Left colon (tissue), 2 donors: Measurements from ENCODE around the gene KCNC4. TPM values are rescaled to one million over a fixed set of nuclear protein-coding genes. Genes with fewer than 3 reads are reported as not detected.

Experiments
- ATAC-seq: fragments of 200-7000 bp; cut with Tn5 transposase; one replicate; pipeline ENCODE4 v1.9.1; 2020; ENCODE audit warnings: mild to moderate bottlenecking, moderate library complexity
- DNase-seq, 2 donors: peaks; one replicate each; pipeline ENCODE4 v3.0.0-alpha.2; 2020
- intact Hi-C, 2 donors: fragments of 100-400 bp; cut with DNase I in 1 of 2; cut with micrococcal nuclease in 1 of 2; formaldehyde crosslinking; loops; one replicate each; pipeline versions ENCODE4 v1.11.2 to v1.14.0; 2022; cut with DNase I, micrococcal nuclease
- total RNA-seq, 2 donors: library from RNA; stranded (reverse); fragmentation: NEBNext Ultra II Directional; extraction: Animal tissue kit (Norgen Biotek cat#: 25700); gene quantifications; one replicate each; pipeline ENCODE4 v1.2.1, GENCODE V29; 2021
- donor health status: DM: no; HTN: no; CAD: no.
- donor health status: DM: yes; HTN: yes; CAD: no.

The KCNC4 gene
- total RNA-seq, 2 donors from 2014 or later = 7.0 to 8.1 TPM

GRCh38 chr1:110223581-110223980, 13.5 kb downstream of the KCNC4 start:
- ATAC-seq = no peak
- intact Hi-C loops = no loop called here
- no peak for DNase-seq

DNA sequence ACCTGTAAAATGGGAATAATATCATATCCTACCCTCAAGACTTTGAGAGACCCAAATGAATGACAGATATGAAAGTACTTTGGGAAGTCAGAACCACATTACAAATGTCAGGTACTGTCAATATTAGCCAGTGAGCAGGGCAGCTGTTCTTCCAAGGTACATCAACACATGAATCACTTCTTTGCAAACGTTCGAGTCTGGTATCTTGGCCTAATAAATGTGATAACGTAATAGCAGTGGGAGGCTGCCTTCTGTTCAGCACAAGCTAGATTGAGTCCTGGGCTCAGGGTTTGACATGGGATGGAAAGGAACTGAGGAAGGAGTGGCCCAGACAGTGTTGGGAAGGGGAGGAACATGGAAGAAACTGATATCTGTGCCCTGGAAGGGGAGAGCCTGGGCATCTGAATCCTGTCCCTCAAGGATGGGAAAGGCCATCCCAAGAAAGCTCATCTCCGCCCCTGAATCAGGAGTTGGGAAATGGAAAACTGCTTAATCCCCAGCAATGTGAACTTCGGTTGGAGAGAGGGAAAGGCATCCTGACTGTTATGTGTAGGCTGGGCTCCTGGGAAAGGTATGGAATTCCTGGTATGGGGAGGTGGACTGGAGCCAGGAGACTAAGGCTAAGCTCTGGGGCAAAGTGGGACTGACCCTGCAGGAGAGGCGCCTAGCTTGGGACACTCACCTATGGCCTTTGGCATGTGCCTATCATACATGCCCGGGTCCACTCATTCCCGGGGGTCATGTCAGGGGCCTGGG, 14.3 kb downstream of the KCNC4 start:
- DNase-seq (no peak), ATAC-seq (no peak)
- intact Hi-C loops = no loop called here

GRCh38 chr1:110225212-110225611, 15.1 kb downstream of the KCNC4 start:
- no peak for DNase-seq
- intact Hi-C loops = no loop called here
- peak; percentile 83 for ATAC-seq

- no peak for ATAC-seq
- no peak for DNase-seq
- intact Hi-C loops = no loop called here
These were observed 15.8 kb downstream of the KCNC4 start for GRCh38 chr1:110225756-110226404.

- DNase-seq (no peak), ATAC-seq (no peak)
- intact Hi-C loops = no loop called here
These were observed 17.7 kb downstream of the KCNC4 start for GRCh38 chr1:110227774-110228173.

- intact Hi-C loops = no loop called here
- no peak for DNase-seq
- no peak for ATAC-seq
These were observed 18.3 kb downstream of the KCNC4 start for GRCh38 chr1:110228381-110228780.

DNA sequence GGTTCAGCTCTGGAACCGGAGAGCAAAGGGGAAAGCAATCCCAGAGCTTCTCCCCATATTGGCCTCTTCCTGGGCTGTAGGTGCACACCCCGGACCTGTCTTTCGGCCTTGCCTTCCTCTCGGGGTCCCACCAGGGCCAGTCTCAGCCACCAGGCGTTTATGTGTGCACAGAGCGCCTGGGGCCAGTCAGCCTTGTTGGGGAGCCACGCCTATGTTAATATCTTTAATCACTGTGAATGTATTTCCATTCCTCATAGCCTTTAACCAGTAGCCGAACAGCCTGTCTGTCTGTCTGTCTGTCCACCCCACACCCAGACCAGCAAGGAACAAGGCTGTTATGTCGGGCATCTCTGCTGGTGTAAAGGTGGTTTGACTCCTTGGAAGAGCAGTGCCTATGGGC, 18.8 kb downstream of the KCNC4 start:
- ATAC-seq (no peak), DNase-seq (no peak)
- intact Hi-C loops = no loop called here

DNA sequence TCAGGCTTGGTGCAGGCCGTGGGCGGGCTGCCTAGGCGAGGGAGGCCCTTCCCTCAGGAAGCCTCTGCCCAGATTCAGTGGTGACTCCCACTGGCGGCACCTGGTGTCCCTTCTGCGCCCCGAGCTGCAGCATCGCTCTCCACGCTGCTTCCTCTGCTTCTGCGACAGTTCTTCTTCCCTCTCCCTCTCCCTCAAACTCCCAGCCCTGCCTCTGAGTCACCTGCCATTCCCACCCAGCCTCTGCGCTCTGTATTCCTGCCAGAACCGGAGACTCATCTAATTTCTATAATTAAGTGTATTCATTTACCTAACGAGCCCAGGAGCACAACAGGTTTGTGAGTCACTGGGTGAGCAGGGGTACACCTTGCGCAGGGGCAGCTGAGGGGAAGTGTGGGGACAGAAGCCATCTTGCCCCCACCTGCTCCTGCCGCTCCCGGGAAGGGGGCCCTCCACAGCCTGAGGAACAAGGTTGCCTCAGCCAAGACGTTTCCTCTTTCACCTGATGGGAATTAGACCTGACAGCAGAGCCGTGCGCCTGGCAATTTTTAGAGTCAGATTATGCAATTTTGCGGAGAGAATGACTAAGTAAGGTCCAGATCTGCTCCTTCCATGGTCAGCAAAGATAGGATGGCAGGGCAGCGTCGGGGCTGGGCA, 19.4 kb downstream of the KCNC4 start:
- no peak for ATAC-seq
- DNase-seq = no peak
- intact Hi-C loops = loop anchor here in 1 of 2 donors (2.0 kb wide), 1 partner anchor 77 kb away; no protein-coding TSS in a partner anchor

- ATAC-seq (no peak), DNase-seq (no peak)
- intact Hi-C loops = loop anchor here in 1 of 2 donors (2.0 kb wide), 1 partner anchor 76 kb away; no protein-coding TSS in a partner anchor
These were observed 20.5 kb downstream of the KCNC4 start for GRCh38 chr1:110230381-110231199.

- ATAC-seq = no peak
- intact Hi-C loops = no loop called here
- DNase-seq = no peak
These were observed 23.7 kb downstream of the KCNC4 start for GRCh38 chr1:110233861-110234260.

- no peak for ATAC-seq
- intact Hi-C loops = no loop called here
- DNase-seq = no peak
These were observed 24.6 kb downstream of the KCNC4 start for GRCh38 chr1:110234691-110235090.

- ATAC-seq (no peak), DNase-seq (no peak)
- intact Hi-C loops = no loop called here
These were observed 25.2 kb downstream of the KCNC4 start for GRCh38 chr1:110235181-110235833.

GRCh38 chr1:110235834-110236682, 25.9 kb downstream of the KCNC4 start:
- no peak for DNase-seq
- intact Hi-C loops = no loop called here

GRCh38 chr1:110237386-110238152, 27.5 kb downstream of the KCNC4 start:
- intact Hi-C loops = no loop called here
- DNase-seq = no peak
- ATAC-seq = no peak

More at GRCh38 chr1:110235834-110236682, 25.9 kb downstream of the KCNC4 start:
- peak; percentile 78 for ATAC-seq

DNA sequence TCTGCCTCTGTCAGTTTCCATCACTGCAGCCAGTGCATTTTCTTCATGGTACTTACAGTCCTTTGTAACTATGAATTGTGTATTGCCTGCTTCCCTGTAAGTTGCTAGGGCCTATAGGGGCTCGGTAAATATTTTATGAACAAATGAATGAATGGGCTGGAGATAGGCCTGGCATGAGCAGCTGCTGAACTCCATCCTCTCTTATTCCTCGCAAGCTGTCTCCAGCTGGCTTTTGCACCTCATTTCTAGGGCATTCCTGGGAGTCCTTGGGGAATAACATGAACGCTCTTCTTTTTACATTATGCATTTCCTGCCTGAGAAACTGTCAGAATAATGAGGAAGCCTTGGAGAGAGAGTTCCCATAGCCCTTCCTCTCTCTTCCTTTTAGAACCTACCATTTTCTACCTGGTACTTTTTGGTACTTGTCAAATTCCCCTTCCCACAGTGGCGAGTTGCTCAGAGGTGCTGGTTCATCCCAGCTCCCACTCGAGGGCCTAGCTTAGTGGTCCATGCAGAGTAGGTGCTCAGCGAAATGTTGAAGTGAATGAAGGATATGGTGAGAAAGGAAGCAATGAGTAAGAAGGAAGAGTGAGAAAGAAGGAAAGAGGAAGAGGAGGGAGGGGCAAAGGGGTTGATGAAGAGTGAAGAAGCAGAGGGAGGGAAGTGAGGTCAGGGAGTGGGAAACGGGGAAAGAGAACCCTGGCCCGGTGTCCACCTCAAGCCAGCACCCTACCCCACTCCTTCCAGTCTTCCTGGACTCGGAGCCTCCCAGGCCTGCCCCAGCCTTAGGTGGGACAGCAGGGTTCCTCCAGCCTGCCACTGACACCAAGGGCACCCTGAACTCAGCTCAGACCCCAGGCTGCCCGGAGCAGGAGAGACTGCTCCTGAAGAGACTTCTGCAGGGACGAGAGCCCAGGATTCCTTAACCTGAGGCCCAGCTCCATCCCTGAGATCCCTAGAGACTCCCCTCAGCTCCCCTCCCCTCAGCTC, 29.6 kb downstream of the KCNC4 start:
- DNase-seq (no peak), ATAC-seq (no peak)
- intact Hi-C loops = no loop called here
